Mesenchymal stem cell (in vitro differentiated cells and primary cell): ENCODE measurements around the gene IRF5. TPM values are rescaled to one million over a fixed set of nuclear protein-coding genes. Genes with fewer than 3 reads are reported as not detected.

Experiments used
- DNase-seq: peaks from one replicate; pipeline ENCODE4 v3.0.0-alpha.2; 2013
- H2AFZ ChIP-seq: one replicate; pipeline ENCODE4 v1.6.1; 2013; ENCODE audit warnings: low read depth, mild to moderate bottlenecking, control low read depth, inconsistent platforms, low read length, moderate library complexity
- H2AK5ac ChIP-seq: 2 replicates; pipeline ENCODE4 v1.6.1; 2013; ENCODE audit warnings: low read length, moderate library complexity, mild to moderate bottlenecking, inconsistent platforms; ENCODE audit not compliant: severe bottlenecking
- H2BK120ac ChIP-seq: one replicate; pipeline ENCODE4 v1.6.1; 2013; ENCODE audit warnings: low read depth, mild to moderate bottlenecking, inconsistent platforms, low read length, moderate library complexity
- H2BK12ac ChIP-seq, 2 experiments: one replicate each; pipeline ENCODE4 v1.6.1; 2013; ENCODE audit warnings: inconsistent platforms in 2 of 2, low read length in 2 of 2, mild to moderate bottlenecking in 2 of 2, moderate library complexity in 2 of 2, control low read depth in 1 of 2
- H2BK15ac ChIP-seq: one replicate; pipeline ENCODE4 v1.6.1; 2013; ENCODE audit warnings: mild to moderate bottlenecking, low read depth, inconsistent platforms; ENCODE audit not compliant: poor library complexity, severe bottlenecking
- H2BK5ac ChIP-seq: 2 replicates; pipeline ENCODE4 v1.6.1; 2013; ENCODE audit warnings: low read depth, mild to moderate bottlenecking, low read length, control low read depth, inconsistent platforms; ENCODE audit not compliant: poor library complexity, severe bottlenecking
- H3K14ac ChIP-seq, 2 experiments: one replicate each; pipeline ENCODE4 v1.6.1; 2013; ENCODE audit warnings: inconsistent platforms in 2 of 2, low read length in 2 of 2, control low read depth in 1 of 2, mild to moderate bottlenecking in 1 of 2, moderate library complexity in 1 of 2
- H3K18ac ChIP-seq, 2 experiments: one replicate each; pipeline ENCODE4 v1.6.1; 2013; ENCODE audit warnings: inconsistent platforms in 2 of 2, low read length in 2 of 2, control low read depth in 1 of 2, low read depth in 1 of 2, mild to moderate bottlenecking in 1 of 2
- H3K23ac ChIP-seq, 2 experiments: one replicate each; pipeline ENCODE4 v1.6.1; 2013; ENCODE audit warnings: inconsistent platforms in 2 of 2, low read length in 2 of 2, mild to moderate bottlenecking in 2 of 2, moderate library complexity in 2 of 2, control low read depth in 1 of 2
- H3K27ac ChIP-seq: 2 replicates; pipeline ENCODE4 v1.5.1; 2013; ENCODE audit warnings: mild to moderate bottlenecking, moderate library complexity, low read length, control low read depth, inconsistent platforms; ENCODE audit not compliant: poor library complexity, severe bottlenecking
- H3K27me3 ChIP-seq, 2 experiments: 2 replicates each; pipeline versions ENCODE4 v1.6.1 to v1.7.0; 2013; ENCODE audit warnings: low read length in 2 of 2, mild to moderate bottlenecking in 2 of 2, moderate library complexity in 2 of 2, control low read depth in 1 of 2, inconsistent platforms in 1 of 2; ENCODE audit not compliant: control insufficient read depth in 1 of 2, insufficient read depth in 1 of 2
- H3K36me3 ChIP-seq, 2 experiments: 2 replicates each; pipeline versions ENCODE4 v1.6.1 to v1.7.0; 2013; ENCODE audit warnings: low read length in 2 of 2, control low read depth in 1 of 2, inconsistent platforms in 1 of 2, low read depth in 1 of 2, mild to moderate bottlenecking in 1 of 2; ENCODE audit not compliant: insufficient read depth in 2 of 2, control insufficient read depth in 1 of 2
- H3K4ac ChIP-seq, 2 experiments: one replicate each; pipeline ENCODE4 v1.6.1; 2013; ENCODE audit warnings: inconsistent platforms in 2 of 2, low read length in 2 of 2, mild to moderate bottlenecking in 2 of 2, moderate library complexity in 2 of 2, control low read depth in 1 of 2, low read depth in 1 of 2
- H3K4me1 ChIP-seq: 2 replicates; pipeline ENCODE4 v1.6.1; 2013; ENCODE audit warnings: low read depth, low read length, control low read depth; ENCODE audit not compliant: control insufficient read depth, insufficient read depth
- H3K4me2 ChIP-seq: 2 replicates; pipeline ENCODE4 v1.6.1; 2013; ENCODE audit warnings: low read length, mild to moderate bottlenecking, inconsistent platforms; ENCODE audit not compliant: poor library complexity, severe bottlenecking
- H3K4me3 ChIP-seq, 2 experiments: 2 replicates each; pipeline versions ENCODE4 v1.5.1 to v1.7.0; 2013; ENCODE audit warnings: low read length in 2 of 2, mild to moderate bottlenecking in 2 of 2, control low read depth in 1 of 2, low read depth in 1 of 2; ENCODE audit not compliant: insufficient read depth in 1 of 2
- H3K79me1 ChIP-seq: replicated peaks from 2 replicates; pipeline ENCODE4 v1.6.1; 2013; ENCODE audit warnings: mild to moderate bottlenecking, control low read depth, low read length, inconsistent platforms; ENCODE audit not compliant: poor library complexity, severe bottlenecking
- H3K9ac ChIP-seq: 2 replicates; pipeline ENCODE4 v1.7.0; 2013; ENCODE audit warnings: mild to moderate bottlenecking, low read length, moderate library complexity
- H3K9me3 ChIP-seq: 2 replicates; pipeline ENCODE4 v1.7.0; 2013; ENCODE audit warnings: mild to moderate bottlenecking, low read length; ENCODE audit not compliant: control insufficient read depth
- H4K8ac ChIP-seq: one replicate; pipeline ENCODE4 v1.6.1; 2013; ENCODE audit warnings: inconsistent platforms, mild to moderate bottlenecking, low read length, moderate library complexity
- H4K91ac ChIP-seq: one replicate; pipeline ENCODE4 v1.6.1; 2013; ENCODE audit warnings: mild to moderate bottlenecking, low read length, inconsistent platforms
- WGBS: methylation state at CpG from one replicate; pipeline ENCODE4 v1.1.7; 2013; ENCODE audit warnings: mixed read lengths; 5-methylcytosine and 5-hydroxymethylcytosine counted together
- small RNA-seq: library from polyadenylated mRNA; stranded (forward); fragments of <200 nt; extraction: miRNeasy Mini kit (QIAGEN cat#:217004); gene quantifications from one replicate; pipeline ENCODE3, GENCODE V24; 2013; ENCODE audit warnings: low read depth

Gene IRF5

DNA sequence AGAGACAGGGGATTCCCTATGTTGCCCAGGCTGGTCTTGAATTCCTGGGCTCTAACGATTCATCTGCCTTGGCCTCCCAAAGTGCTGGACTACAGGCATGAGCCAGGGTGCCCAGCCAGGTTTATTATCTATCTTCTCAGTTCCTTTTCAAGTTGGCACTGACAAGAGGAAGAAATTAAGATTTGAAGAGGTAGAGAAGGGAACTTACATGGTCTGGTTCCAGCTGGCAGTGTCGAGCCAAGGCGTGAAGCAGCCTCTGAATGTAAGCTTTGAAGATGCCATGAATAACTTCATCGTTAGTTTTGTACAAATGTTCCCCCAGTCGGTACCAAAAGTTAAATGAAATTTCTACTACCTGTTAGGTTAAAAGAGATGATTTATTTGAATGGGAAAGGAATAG lies 59.5 kb downstream of the IRF5 start:
- H3K4me1 ChIP-seq, result peaks cover 2% of the 10 kb centered on the region
- H2BK15ac ChIP-seq, result no peak overlapping the region
- no peak overlapping the region for H2BK5ac ChIP-seq
- H3K4me3 ChIP-seq, result no peak overlapping the region
- H2AFZ ChIP-seq, result no peak overlapping the region
- 98% methylated on average over 3 of the region's 5 CpGs for WGBS
- H3K36me3 ChIP-seq, result peaks cover 14 to 85% of the 10 kb centered on the region in 2 experiments
- H3K4me2 ChIP-seq, result no peak overlapping the region
- no peak overlapping the region for H3K18ac ChIP-seq
- DNase-seq, result no peak
- H2BK120ac ChIP-seq, result no peak overlapping the region
- H4K8ac ChIP-seq, result no peak overlapping the region
- H3K4ac ChIP-seq, result no peak overlapping the region
- H3K23ac ChIP-seq, result no peak overlapping the region
- H3K9me3 ChIP-seq, result no peaks in the 10 kb centered on the region
- H3K9ac ChIP-seq, result no peak overlapping the region
- no peak overlapping the region for H4K91ac ChIP-seq
- no peaks in the 10 kb centered on the region for H3K27me3 ChIP-seq
- no peak overlapping the region for H3K27ac ChIP-seq
- H3K14ac ChIP-seq, result no peak overlapping the region
- H3K79me1 ChIP-seq, result peaks cover 16% of the 10 kb centered on the region
- H2AK5ac ChIP-seq, result no peak overlapping the region
- no peak overlapping the region for H2BK12ac ChIP-seq

Small RNA genes within 50 kb of the gene (small RNA-seq; reads per million reads assigned to genes)
- gene RN7SL306P, result not detected
